ENCODE measurements around the gene APLP2. TPM values are rescaled to one million over a fixed set of nuclear protein-coding genes. Genes with fewer than 3 reads are reported as not detected.
"Not testable (repeated sequence)": the region's sequence is repeated elsewhere in the genome, so short reads cannot be mapped to it uniquely, and the experiment has no call there.

The APLP2 gene
- total RNA-seq, 2 experiments from 2014 or later: 49.2 to 53.4 TPM

DNA sequence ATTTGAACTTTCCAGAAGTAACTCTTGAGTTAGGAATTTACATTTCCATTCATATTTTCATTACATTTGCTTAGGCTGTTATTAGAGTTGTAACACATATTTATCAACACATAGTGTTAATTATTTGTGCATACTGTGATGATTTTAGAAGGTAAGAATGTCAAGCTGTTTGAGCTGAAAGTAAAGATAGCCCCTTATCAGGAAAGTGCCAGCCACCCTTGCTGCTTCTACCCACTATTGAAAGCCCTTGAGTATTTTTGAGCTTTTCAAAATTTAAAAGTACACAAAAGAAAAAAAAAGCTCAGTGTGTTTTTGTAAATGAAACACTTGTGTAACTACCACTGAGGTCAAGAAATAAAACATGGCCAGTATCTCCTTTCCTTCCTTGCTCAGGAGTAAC is 8.0 kb downstream of the APLP2 start:
- intact Hi-C loops (cut with micrococcal nuclease): no loop called here

DNA sequence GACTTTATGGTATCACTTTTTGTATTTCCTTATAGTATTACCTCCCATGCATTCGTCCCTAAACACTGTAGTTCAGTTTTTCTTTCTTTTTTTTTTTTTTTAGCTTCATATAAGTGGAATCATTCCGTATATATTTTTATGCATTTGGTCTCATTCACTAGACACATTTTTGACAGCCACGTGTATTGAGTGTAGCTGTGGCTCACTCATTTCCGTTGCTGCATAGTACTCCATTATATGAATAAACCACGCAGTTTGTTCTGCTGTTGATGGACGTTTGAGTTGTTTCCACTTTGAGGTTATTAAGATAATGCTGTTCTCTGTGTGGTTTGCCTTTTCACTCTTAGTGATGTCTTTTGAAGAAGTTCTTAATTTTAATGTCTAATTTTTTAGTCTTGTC is 8.4 kb downstream of the APLP2 start:
- intact Hi-C loops (cut with micrococcal nuclease): no loop called here
- Mint-ChIP-seq H3K4me3 (no peak overlapping the region), H3K9me3 (no peaks in the 10 kb centered on the region), H3K4me1 (ENCODE audit: low read depth) (peaks cover 5% of the 10 kb centered on the region), H3K27ac (no peak overlapping the region), H3K27me3 (no peaks in the 10 kb centered on the region), H3K36me3 (peaks cover 1% of the 10 kb centered on the region)
- ChIA-PET CTCF (interaction anchor here (1.0 to 1.2 kb wide), 3 partner anchors 9 to 49 kb away, joined by 3 read pairs; no protein-coding TSS in a partner anchor), POLR2A (no interaction called here)
- no peak for DNase-seq

More for the DNA sequence above, 8.0 kb downstream of the APLP2 start:
- H3K4me1 Mint-ChIP-seq (ENCODE audit: low read depth): peaks cover 5% of the 10 kb centered on the region
- CTCF ChIA-PET: interaction anchor here (1.0 to 1.2 kb wide), 2 partner anchors 41 to 49 kb away, joined by 3 read pairs; no protein-coding TSS in a partner anchor
- no peak overlapping the region for H3K27ac Mint-ChIP-seq
- no peaks in the 10 kb centered on the region for H3K9me3 Mint-ChIP-seq
- no peaks in the 10 kb centered on the region for H3K27me3 Mint-ChIP-seq
- no peak overlapping the region for H3K4me3 Mint-ChIP-seq
- H3K36me3 Mint-ChIP-seq: peaks cover 1% of the 10 kb centered on the region
- POLR2A ChIA-PET: no interaction called here
- no peak for DNase-seq

DNA sequence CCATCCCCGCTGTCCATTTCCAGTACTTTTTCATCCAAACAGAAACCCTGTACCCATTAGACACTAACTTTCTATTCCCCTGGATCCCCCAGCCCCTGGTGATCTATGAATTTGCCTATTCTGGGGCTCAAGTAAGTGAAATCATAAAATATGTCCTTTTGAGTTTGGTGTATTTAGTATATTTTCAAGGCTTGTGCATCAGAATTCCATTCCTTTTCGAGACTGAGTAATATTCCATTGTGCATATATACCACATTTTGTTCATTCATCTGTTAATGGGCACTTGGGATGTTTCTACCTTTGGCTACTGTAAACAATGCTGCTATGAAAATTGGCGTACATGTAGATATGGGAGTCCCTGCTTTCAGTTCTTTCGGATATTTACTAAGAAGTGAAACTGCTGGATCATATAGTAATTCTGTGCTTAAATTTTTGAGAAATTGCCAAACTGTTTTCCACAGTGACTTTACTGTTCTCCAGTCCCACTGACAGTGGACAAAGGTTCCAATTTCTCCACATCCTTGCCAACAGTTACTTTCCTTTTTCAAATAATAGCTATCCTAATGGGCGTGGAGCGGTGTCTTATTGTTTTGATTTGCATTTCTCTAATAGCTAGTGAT is 16.1 kb downstream of the APLP2 start:
- DNase-seq: no peak
- Mint-ChIP-seq H3K4me3 (no peak overlapping the region), H3K9me3 (no peaks in the 10 kb centered on the region), H3K27ac (no peak overlapping the region), H3K27me3 (no peaks in the 10 kb centered on the region), H3K36me3 (no peaks in the 10 kb centered on the region), H3K4me1 (ENCODE audit: low read depth) (peaks cover 4% of the 10 kb centered on the region)
- POLR2A ChIA-PET: no interaction called here
- intact Hi-C loops (cut with micrococcal nuclease): no loop called here
- CTCF ChIA-PET: no interaction called here

DNA sequence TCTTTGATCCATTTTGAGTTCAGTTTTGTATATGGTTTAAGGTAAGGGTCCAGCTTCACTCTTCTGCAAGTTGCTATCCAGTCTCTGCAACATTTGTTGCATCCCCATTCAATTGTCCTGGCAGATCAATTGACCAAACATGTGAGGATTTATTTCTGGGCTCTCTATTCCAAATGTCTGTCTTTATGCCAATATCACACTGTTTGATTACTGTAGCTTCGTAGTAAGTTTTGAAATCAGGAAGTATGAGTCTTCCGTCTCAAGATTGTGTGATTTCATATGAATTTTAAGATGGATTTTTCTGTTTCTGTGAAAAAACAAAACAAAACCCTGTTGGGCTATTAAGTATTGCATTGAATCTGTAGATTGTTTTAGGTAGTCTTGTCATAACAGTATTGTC is 17.0 kb downstream of the APLP2 start:
- no peak for DNase-seq
- H3K27ac Mint-ChIP-seq: no peak overlapping the region
- ChIA-PET POLR2A (no interaction called here), CTCF (interaction anchor here (1.0 kb wide), 1 partner anchor 8 kb away, joined by 3 read pairs; no protein-coding TSS in a partner anchor)
- intact Hi-C loops (cut with micrococcal nuclease): no loop called here
- no peaks in the 10 kb centered on the region for H3K9me3 Mint-ChIP-seq
- H3K4me1 Mint-ChIP-seq (ENCODE audit: low read depth): peaks cover 4% of the 10 kb centered on the region
- H3K4me3 Mint-ChIP-seq: no peak overlapping the region
- no peaks in the 10 kb centered on the region for H3K27me3 Mint-ChIP-seq
- H3K36me3 Mint-ChIP-seq: no peaks in the 10 kb centered on the region

GRCh38 chr11:130087294-130087926 is 17.7 kb downstream of the APLP2 start:
- H3K27me3 Mint-ChIP-seq: no peaks in the 10 kb centered on the region
- POLR2A ChIA-PET: no interaction called here
- no peak overlapping the region for H3K4me3 Mint-ChIP-seq
- CTCF ChIA-PET: interaction anchor here (1.0 kb wide), 1 partner anchor 9 kb away, joined by 3 read pairs; no protein-coding TSS in a partner anchor
- H3K4me1 Mint-ChIP-seq (ENCODE audit: low read depth): peaks cover 4% of the 10 kb centered on the region
- H3K9me3 Mint-ChIP-seq: no peaks in the 10 kb centered on the region
- no peak for DNase-seq
- intact Hi-C loops (cut with micrococcal nuclease): no loop called here
- no peaks in the 10 kb centered on the region for H3K36me3 Mint-ChIP-seq
- H3K27ac Mint-ChIP-seq: no peak overlapping the region

DNA sequence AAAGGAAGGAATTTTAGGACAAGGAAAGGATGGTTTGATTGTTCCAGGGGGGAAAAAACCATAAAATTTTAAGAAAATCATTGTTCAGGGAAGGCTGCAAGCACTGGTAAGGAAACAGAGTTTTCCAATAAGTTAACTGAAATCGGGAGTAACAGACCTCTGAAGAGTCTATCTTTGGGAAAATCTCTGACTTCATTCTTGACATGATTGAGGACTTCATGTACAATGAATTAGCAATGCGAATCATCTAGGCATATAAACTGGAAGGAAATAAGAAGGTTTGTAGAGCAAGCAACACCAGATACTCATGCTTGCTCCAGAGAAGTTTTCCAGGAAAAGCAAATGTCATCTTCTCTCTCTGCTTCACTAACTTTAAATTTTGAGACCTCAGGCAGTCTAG is 18.5 kb downstream of the APLP2 start:
- ChIA-PET POLR2A (no interaction called here), CTCF (no interaction called here)
- intact Hi-C loops (cut with micrococcal nuclease): no loop called here
- H3K27ac Mint-ChIP-seq: no peak overlapping the region
- no peak overlapping the region for H3K4me3 Mint-ChIP-seq
- no peak for DNase-seq
- no peaks in the 10 kb centered on the region for H3K36me3 Mint-ChIP-seq
- peaks cover 4% of the 10 kb centered on the region for H3K4me1 Mint-ChIP-seq (ENCODE audit: low read depth)
- no peaks in the 10 kb centered on the region for H3K9me3 Mint-ChIP-seq
- H3K27me3 Mint-ChIP-seq: no peaks in the 10 kb centered on the region

GRCh38 chr11:130088919-130089673 is 19.4 kb downstream of the APLP2 start:
- Mint-ChIP-seq H3K27ac (no peak overlapping the region), H3K27me3 (no peaks in the 10 kb centered on the region), H3K4me1 (ENCODE audit: low read depth) (peaks cover 4% of the 10 kb centered on the region), H3K9me3 (no peaks in the 10 kb centered on the region), H3K4me3 (no peak overlapping the region), H3K36me3 (no peaks in the 10 kb centered on the region)
- ChIA-PET CTCF (no interaction called here), POLR2A (no interaction called here)
- no peak for DNase-seq
- intact Hi-C loops (cut with micrococcal nuclease): no loop called here

DNA sequence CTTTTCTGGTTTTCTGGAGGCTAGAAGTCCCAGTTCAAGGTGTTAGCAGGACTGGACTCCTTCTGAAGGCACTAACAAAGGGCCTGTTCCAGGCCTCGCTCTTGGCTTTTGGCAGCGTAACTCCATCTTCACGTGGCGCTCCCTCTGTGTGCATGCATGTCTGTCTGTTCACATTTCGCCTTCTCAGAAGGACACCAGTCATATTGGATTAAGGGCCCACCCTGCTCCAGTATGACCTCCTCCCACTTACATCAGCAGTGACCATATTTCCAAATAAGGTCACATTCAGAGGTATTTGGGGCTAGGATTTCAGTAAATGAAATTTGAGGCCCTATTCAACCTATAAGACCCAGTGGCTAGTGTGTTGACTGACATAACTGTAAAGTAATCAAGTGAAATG is 20.0 kb downstream of the APLP2 start:
- Mint-ChIP-seq H3K4me1 (ENCODE audit: low read depth) (peaks cover 7% of the 10 kb centered on the region), H3K9me3 (no peaks in the 10 kb centered on the region), H3K36me3 (no peaks in the 10 kb centered on the region), H3K27ac (no peak overlapping the region), H3K4me3 (no peak overlapping the region), H3K27me3 (no peaks in the 10 kb centered on the region)
- intact Hi-C loops (cut with micrococcal nuclease): no loop called here
- CTCF ChIA-PET: no interaction called here
- POLR2A ChIA-PET: no interaction called here
- no peak for DNase-seq

GRCh38 chr11:130090517-130090916 is 20.8 kb downstream of the APLP2 start:
- CTCF ChIA-PET; H3K4me1 Mint-ChIP-seq (ENCODE audit: low read depth): not testable (repeated sequence)

GRCh38 chr11:130091169-130091568 is 21.5 kb downstream of the APLP2 start:
- H3K4me3 Mint-ChIP-seq; DNase-seq; H3K27me3 Mint-ChIP-seq; H3K27ac Mint-ChIP-seq; H3K36me3 Mint-ChIP-seq; CTCF ChIA-PET; intact Hi-C loops (cut with micrococcal nuclease); H3K9me3 Mint-ChIP-seq; POLR2A ChIA-PET; H3K4me1 Mint-ChIP-seq (ENCODE audit: low read depth): not testable (repeated sequence)

More at GRCh38 chr11:130090517-130090916, 20.8 kb downstream of the APLP2 start:
- H3K9me3 Mint-ChIP-seq; H3K4me3 Mint-ChIP-seq; H3K36me3 Mint-ChIP-seq; H3K27me3 Mint-ChIP-seq; POLR2A ChIA-PET; intact Hi-C loops (cut with micrococcal nuclease); DNase-seq; H3K27ac Mint-ChIP-seq: not testable (repeated sequence)

- H3K27ac Mint-ChIP-seq: no peak overlapping the region
- POLR2A ChIA-PET: no interaction called here
- intact Hi-C loops (cut with micrococcal nuclease): no loop called here
- no peak overlapping the region for H3K4me3 Mint-ChIP-seq
- peaks cover 3% of the 10 kb centered on the region for H3K4me1 Mint-ChIP-seq (ENCODE audit: low read depth)
- no peaks in the 10 kb centered on the region for H3K9me3 Mint-ChIP-seq
- CTCF ChIA-PET: no interaction called here
- H3K36me3 Mint-ChIP-seq: no peaks in the 10 kb centered on the region
- no peaks in the 10 kb centered on the region for H3K27me3 Mint-ChIP-seq
- DNase-seq: no peak
Measured at GRCh38 chr11:130092661-130093060, 23.0 kb downstream of the APLP2 start.

DNA sequence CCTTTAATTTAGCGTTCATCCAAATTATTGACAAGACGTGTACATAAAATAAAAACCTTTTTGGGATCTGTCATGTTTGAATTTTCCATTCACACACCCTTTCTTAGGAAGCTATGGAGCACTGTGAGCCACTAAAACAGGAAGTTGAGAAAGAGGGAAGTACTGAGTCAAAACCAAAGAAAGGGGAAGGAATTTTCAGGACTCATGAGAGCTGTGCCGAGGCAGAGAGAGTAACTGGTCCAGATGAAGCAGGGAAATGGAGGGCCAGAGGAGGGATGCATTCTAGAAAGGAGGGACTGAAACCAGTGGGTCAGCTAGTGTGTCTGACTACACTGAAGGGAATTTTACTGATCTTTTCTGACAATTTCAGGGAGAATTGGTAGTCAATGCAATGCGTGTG is 24.9 kb downstream of the APLP2 start:
- no peak overlapping the region for H3K27ac Mint-ChIP-seq
- intact Hi-C loops (cut with micrococcal nuclease): no loop called here
- POLR2A ChIA-PET: no interaction called here

More for the DNA sequence above, 24.9 kb downstream of the APLP2 start:
- Mint-ChIP-seq H3K36me3 (no peaks in the 10 kb centered on the region), H3K4me3 (no peak overlapping the region), H3K27me3 (no peaks in the 10 kb centered on the region), H3K4me1 (ENCODE audit: low read depth) (peaks cover 3% of the 10 kb centered on the region), H3K9me3 (no peaks in the 10 kb centered on the region)
- no peak for DNase-seq
- CTCF ChIA-PET: no interaction called here
